SK-N-MC (cell line): ENCODE data around the gene SLC35D3.

Source experiments
- EZH2 ChIP-seq: fragments of 200-600 bp; sonication (generic); IDR thresholded peaks from one replicate; pipeline ENCODE4 v1.6.1; 2017; ENCODE audit warnings: antibody characterized with exemption
- FOXP2 ChIP-seq: optimal IDR thresholded peaks from 2 replicates; pipeline ENCODE3; 2011; ENCODE audit warnings: mild to moderate bottlenecking, moderate library complexity; ENCODE audit not compliant: insufficient read depth; ENCODE audit errors: extremely low read length, control extremely low read depth
- POLR2AphosphoS5 ChIP-seq: IDR thresholded peaks from 2 replicates; pipeline ENCODE4 v1.6.1; 2012; ENCODE audit warnings: mild to moderate bottlenecking, low read depth, low read length, borderline replicate concordance

DNA sequence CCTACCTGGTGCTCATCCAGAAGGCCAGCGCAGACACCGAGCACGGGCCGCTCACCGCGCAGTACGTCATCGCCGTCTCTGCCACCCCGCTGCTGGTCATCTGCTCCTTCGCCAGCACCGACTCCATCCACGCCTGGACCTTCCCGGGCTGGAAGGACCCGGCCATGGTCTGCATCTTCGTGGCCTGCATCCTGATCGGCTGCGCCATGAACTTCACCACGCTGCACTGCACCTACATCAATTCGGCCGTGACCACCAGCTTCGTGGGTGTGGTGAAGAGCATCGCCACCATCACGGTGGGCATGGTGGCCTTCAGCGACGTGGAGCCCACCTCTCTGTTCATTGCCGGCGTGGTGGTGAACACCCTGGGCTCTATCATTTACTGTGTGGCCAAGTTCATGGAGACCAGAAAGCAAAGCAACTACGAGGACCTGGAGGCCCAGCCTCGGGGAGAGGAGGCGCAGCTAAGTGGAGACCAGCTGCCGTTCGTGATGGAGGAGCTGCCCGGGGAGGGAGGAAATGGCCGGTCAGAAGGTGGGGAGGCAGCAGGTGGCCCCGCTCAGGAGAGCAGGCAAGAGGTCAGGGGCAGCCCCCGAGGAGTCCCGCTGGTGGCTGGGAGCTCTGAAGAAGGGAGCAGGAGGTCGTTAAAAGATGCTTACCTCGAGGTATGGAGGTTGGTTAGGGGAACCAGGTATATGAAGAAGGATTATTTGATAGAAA, 2.0 kb downstream of the SLC35D3 start:
- TF ChIP-seq EZH2 (no peak), POLR2AphosphoS5 (no peak), FOXP2 (no peak)
